Activated CD8-positive, alpha-beta memory T cell treated with anti-CD3 and anti-CD28 coated beads, Interleukin-2, amount 50 U/mL, for 48 hours (primary cell): Measurements from ENCODE around the gene IL12RB1.
A peak's percentile ranks its signal among the peaks of the same experiment; 100 is the strongest.
"Not testable (repeated sequence)": the region's sequence is repeated elsewhere in the genome, so short reads cannot be mapped to it uniquely, and the experiment has no call there.

Experiments
- DNase-seq: peaks from one replicate; pipeline ENCODE4 v3.0.0-alpha.2; 2020

IL12RB1 gene

GRCh38 chr19:18110609-18111232 lies 24.0 kb upstream of the IL12RB1 start:
- DNase-seq: no peak

- peak; percentile 78 for DNase-seq
Measured at GRCh38 chr19:18109733-18110608, 23.2 kb upstream of the IL12RB1 start.

- no peak for DNase-seq
Measured at GRCh38 chr19:18109341-18109732, 22.6 kb upstream of the IL12RB1 start.

- DNase-seq: no peak
Measured at GRCh38 chr19:18108897-18109296, 22.2 kb upstream of the IL12RB1 start.

GRCh38 chr19:18107235-18107634 lies 20.5 kb upstream of the IL12RB1 start:
- DNase-seq: no peak

GRCh38 chr19:18105259-18105658 lies 18.5 kb upstream of the IL12RB1 start:
- DNase-seq: not testable (repeated sequence)

GRCh38 chr19:18104793-18105131 lies 18.0 kb upstream of the IL12RB1 start:
- no peak for DNase-seq

- DNase-seq: no peak
Measured at GRCh38 chr19:18102916-18103542, 16.3 kb upstream of the IL12RB1 start.

- DNase-seq: no peak
Measured at GRCh38 chr19:18101268-18101667, 14.5 kb upstream of the IL12RB1 start.

GRCh38 chr19:18100710-18101109 lies 14.0 kb upstream of the IL12RB1 start:
- DNase-seq: no peak

GRCh38 chr19:18099623-18099995 lies 12.9 kb upstream of the IL12RB1 start:
- no peak for DNase-seq

GRCh38 chr19:18098891-18099622 lies 12.3 kb upstream of the IL12RB1 start:
- peak; percentile 68 for DNase-seq

GRCh38 chr19:18097993-18098890 lies 11.5 kb upstream of the IL12RB1 start:
- DNase-seq: no peak

- peak; percentile 97 for DNase-seq
Measured at GRCh38 chr19:18097217-18097992, 10.7 kb upstream of the IL12RB1 start, which contains the start of gene MAST3. MAST3 (plus strand) TSS chr19:18097778; CDS start chr19:18097793, 15 bp downstream.

GRCh38 chr19:18096258-18096657 lies 9.5 kb upstream of the IL12RB1 start:
- DNase-seq: no peak

- DNase-seq: no peak
Measured at GRCh38 chr19:18093439-18094161, 6.9 kb upstream of the IL12RB1 start.

- DNase-seq: peak; percentile 89
Measured at GRCh38 chr19:18091217-18091608, 4.5 kb upstream of the IL12RB1 start.

- no peak for DNase-seq
Measured at GRCh38 chr19:18090545-18091216, 3.9 kb upstream of the IL12RB1 start.

- DNase-seq: no peak
Measured at GRCh38 chr19:18089726-18090125, 3.0 kb upstream of the IL12RB1 start.

- DNase-seq: peak; percentile 82
Measured at GRCh38 chr19:18089096-18089541, 2.4 kb upstream of the IL12RB1 start.
